Measurements from ENCODE around the gene PPP1R13B. TPM values are rescaled to one million over a fixed set of nuclear protein-coding genes. Genes with fewer than 3 reads are reported as not detected.
A peak's percentile ranks its signal among the peaks of the same experiment; 100 is the strongest.

PPP1R13B gene
- total RNA-seq, 2 experiments from 2014 or later: 8.2 to 18.9 TPM

DNA sequence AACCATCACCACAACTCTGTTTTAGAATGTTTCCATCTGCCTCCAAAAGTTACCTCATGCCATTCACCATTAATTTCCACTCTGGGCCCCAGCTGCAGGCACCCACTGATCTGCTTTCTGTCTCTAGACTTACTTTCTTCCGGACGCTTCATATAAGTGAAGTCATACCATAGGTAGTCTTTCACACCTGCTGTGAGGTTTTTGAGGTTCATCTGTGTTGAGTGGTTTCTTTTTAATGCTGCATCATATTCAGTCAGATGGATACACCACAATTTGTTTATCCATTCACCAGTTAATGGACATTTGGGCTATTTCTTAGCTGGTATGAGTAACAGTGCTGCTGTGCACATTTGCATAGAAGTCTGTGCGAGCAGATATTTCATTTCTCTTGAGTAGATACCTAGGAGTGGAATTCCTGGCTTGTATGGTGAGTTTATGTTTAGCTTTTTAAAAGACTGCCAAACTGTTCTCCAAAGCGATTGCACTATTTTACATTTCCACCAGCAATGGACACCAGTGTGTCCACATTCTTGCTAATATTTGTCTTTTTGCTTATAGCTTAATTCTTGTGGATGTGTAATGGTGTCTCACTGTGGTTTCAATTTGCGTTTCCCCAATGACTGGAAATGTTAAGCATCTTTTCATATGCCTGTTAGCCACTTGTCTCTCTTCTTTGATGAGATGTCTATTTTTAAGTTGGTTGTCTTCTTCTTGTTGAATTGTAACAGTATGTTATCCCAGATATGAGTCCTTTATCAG lies 83.5 kb downstream of the PPP1R13B start:
- ChIA-PET POLR2A (interaction anchor here (1.0 to 1.2 kb wide), 2 partner anchors 11 to 13 kb away, joined by 3 read pairs; no protein-coding TSS in a partner anchor), CTCF (ENCODE audit: unreplicated experiment) (interaction anchor here (0.6 kb wide), 1 partner anchor 32 kb away, joined by 5 read pairs; no protein-coding TSS in a partner anchor)
- Histone ChIP-seq H3K4me2 (ENCODE audit: low read length) (peak overlapping the region; percentile 50; the same call in 1 of the 2 replicates), H3K9me3 (ENCODE audit: low read length) (no peaks in the 10 kb centered on the region), H3K36me3 (ENCODE audit: insufficient read depth, low read length) (no peaks in the 10 kb centered on the region), H3K9me2 (ENCODE audit: insufficient read depth, low read length) (no peaks in the 10 kb centered on the region), H2AFZ (ENCODE audit: low read length) (no peak overlapping the region), H3K79me2 (ENCODE audit: insufficient read depth, low read depth, low read length) (no peaks in the 10 kb centered on the region), H4K20me1 (ENCODE audit: insufficient read depth, low read length) (no peaks in the 10 kb centered on the region), H3K4me1 (ENCODE audit: insufficient read depth, low read length, poor library complexity, severe bottlenecking) (peaks cover 8% of the 10 kb centered on the region), H3K27ac (ENCODE audit: low read depth, low read length, poor library complexity, severe bottlenecking) (no peak overlapping the region), H3K4me3 (ENCODE audit: low read depth, low read length, poor library complexity, severe bottlenecking) (no peak overlapping the region)
- BruUV-seq (replicated peaks): no TSS peak
- DNase-seq (ENCODE audit: low spot score): no peak
- intact Hi-C loops (cut with micrococcal nuclease; ENCODE audit: unreplicated experiment): no loop called here
- no peak for TF ChIP-seq EZH2phosphoT487 (IDR thresholded peaks at IDR 0.05; ENCODE audit: borderline replicate concordance, low read depth, low read length)
- TF ChIP-seq, protein P1, sequence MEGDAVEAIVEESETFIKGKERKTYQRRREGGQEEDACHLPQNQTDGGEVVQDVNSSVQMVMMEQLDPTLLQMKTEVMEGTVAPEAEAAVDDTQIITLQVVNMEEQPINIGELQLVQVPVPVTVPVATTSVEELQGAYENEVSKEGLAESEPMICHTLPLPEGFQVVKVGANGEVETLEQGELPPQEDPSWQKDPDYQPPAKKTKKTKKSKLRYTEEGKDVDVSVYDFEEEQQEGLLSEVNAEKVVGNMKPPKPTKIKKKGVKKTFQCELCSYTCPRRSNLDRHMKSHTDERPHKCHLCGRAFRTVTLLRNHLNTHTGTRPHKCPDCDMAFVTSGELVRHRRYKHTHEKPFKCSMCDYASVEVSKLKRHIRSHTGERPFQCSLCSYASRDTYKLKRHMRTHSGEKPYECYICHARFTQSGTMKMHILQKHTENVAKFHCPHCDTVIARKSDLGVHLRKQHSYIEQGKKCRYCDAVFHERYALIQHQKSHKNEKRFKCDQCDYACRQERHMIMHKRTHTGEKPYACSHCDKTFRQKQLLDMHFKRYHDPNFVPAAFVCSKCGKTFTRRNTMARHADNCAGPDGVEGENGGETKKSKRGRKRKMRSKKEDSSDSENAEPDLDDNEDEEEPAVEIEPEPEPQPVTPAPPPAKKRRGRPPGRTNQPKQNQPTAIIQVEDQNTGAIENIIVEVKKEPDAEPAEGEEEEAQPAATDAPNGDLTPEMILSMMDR (conservative IDR thresholded peaks at IDR 0.05; ENCODE audit: low read length): no peak

DNA sequence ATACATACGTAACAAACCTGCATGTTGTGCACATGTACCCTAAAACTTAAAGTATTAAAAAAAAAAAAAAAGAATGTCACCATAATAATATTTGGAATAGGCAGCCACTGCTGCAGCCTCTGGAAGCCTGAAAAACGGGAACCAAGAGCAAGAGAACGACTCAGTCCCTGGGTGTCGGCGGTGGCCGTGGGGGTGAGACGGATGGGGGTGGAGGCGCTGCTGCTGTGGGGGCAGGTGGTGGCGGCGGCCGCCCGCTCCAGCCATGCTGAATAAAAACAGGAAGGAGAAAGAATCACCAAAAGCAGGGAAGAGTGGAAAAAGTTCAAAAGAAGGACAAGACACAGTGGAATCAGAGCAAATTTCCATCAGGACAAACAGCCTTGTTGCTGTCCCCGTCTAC lies 84.8 kb downstream of the PPP1R13B start:
- Histone ChIP-seq H4K20me1 (ENCODE audit: insufficient read depth, low read length) (no peaks in the 10 kb centered on the region), H3K9me3 (ENCODE audit: low read length) (no peaks in the 10 kb centered on the region), H3K4me2 (ENCODE audit: low read length) (no peak overlapping the region), H3K4me3 (ENCODE audit: low read depth, low read length, poor library complexity, severe bottlenecking) (no peak overlapping the region), H3K36me3 (ENCODE audit: insufficient read depth, low read length) (no peaks in the 10 kb centered on the region), H2AFZ (ENCODE audit: low read length) (no peak overlapping the region), H3K27ac (ENCODE audit: low read depth, low read length, poor library complexity, severe bottlenecking) (no peak overlapping the region), H3K9me2 (ENCODE audit: insufficient read depth, low read length) (no peaks in the 10 kb centered on the region), H3K79me2 (ENCODE audit: insufficient read depth, low read depth, low read length) (no peaks in the 10 kb centered on the region), H3K4me1 (ENCODE audit: insufficient read depth, low read length, poor library complexity, severe bottlenecking) (peaks cover 8% of the 10 kb centered on the region)
- TF ChIP-seq, protein P1 (conservative IDR thresholded peaks at IDR 0.05; ENCODE audit: low read length): no peak
- TF ChIP-seq EZH2phosphoT487 (IDR thresholded peaks at IDR 0.05; ENCODE audit: borderline replicate concordance, low read depth, low read length): no peak
- BruUV-seq (replicated peaks): no TSS peak
- POLR2A ChIA-PET: interaction anchor here (0.7 kb wide), 1 partner anchor 15 kb away, joined by 3 read pairs; no protein-coding TSS in a partner anchor
- no peak for DNase-seq (ENCODE audit: low spot score)
- CTCF ChIA-PET (ENCODE audit: unreplicated experiment): no interaction called here
- intact Hi-C loops (cut with micrococcal nuclease; ENCODE audit: unreplicated experiment): no loop called here

DNA sequence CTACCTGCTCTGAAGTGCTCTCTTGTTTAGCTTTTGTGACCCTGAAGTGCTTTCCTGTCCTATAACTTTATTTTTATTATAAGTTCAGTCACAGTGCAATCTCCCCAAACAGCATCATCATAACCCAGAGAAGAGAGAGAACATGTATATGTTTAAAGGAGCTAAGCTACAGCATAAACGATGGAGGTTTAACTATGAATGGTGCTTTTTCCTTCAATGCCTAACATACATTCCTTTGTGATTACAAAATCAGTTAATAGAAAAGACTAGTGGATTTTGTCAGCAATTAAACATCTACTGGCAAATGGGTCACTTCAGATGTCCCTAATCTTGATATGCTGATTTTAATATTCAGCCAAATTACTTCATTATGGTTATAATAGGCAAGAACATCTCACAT lies 85.3 kb downstream of the PPP1R13B start:
- TF ChIP-seq EZH2phosphoT487 (IDR thresholded peaks at IDR 0.05; ENCODE audit: borderline replicate concordance, low read depth, low read length): no peak
- TF ChIP-seq, protein P1 (conservative IDR thresholded peaks at IDR 0.05; ENCODE audit: low read length): no peak
- no peak for DNase-seq (ENCODE audit: low spot score)
- no TSS peak for BruUV-seq (replicated peaks)

More for the DNA sequence above, 85.3 kb downstream of the PPP1R13B start:
- Histone ChIP-seq H3K79me2 (ENCODE audit: insufficient read depth, low read depth, low read length) (no peaks in the 10 kb centered on the region), H3K36me3 (ENCODE audit: insufficient read depth, low read length) (no peaks in the 10 kb centered on the region), H3K4me1 (ENCODE audit: insufficient read depth, low read length, poor library complexity, severe bottlenecking) (peaks cover 8% of the 10 kb centered on the region), H3K9me3 (ENCODE audit: low read length) (no peaks in the 10 kb centered on the region), H3K4me2 (ENCODE audit: low read length) (no peak overlapping the region), H3K27ac (ENCODE audit: low read depth, low read length, poor library complexity, severe bottlenecking) (no peak overlapping the region), H3K4me3 (ENCODE audit: low read depth, low read length, poor library complexity, severe bottlenecking) (no peak overlapping the region), H3K9me2 (ENCODE audit: insufficient read depth, low read length) (no peaks in the 10 kb centered on the region), H2AFZ (ENCODE audit: low read length) (no peak overlapping the region), H4K20me1 (ENCODE audit: insufficient read depth, low read length) (no peaks in the 10 kb centered on the region)
- ChIA-PET CTCF (ENCODE audit: unreplicated experiment) (no interaction called here), POLR2A (interaction anchor here (0.7 kb wide), 1 partner anchor 14 kb away, joined by 3 read pairs; no protein-coding TSS in a partner anchor)
- intact Hi-C loops (cut with micrococcal nuclease; ENCODE audit: unreplicated experiment): no loop called here
